Measurements from ENCODE around the gene NCKAP1.
"Not testable (repeated sequence)": the region's sequence is repeated elsewhere in the genome, so short reads cannot be mapped to it uniquely, and the experiment has no call there.

The NCKAP1 gene

DNA sequence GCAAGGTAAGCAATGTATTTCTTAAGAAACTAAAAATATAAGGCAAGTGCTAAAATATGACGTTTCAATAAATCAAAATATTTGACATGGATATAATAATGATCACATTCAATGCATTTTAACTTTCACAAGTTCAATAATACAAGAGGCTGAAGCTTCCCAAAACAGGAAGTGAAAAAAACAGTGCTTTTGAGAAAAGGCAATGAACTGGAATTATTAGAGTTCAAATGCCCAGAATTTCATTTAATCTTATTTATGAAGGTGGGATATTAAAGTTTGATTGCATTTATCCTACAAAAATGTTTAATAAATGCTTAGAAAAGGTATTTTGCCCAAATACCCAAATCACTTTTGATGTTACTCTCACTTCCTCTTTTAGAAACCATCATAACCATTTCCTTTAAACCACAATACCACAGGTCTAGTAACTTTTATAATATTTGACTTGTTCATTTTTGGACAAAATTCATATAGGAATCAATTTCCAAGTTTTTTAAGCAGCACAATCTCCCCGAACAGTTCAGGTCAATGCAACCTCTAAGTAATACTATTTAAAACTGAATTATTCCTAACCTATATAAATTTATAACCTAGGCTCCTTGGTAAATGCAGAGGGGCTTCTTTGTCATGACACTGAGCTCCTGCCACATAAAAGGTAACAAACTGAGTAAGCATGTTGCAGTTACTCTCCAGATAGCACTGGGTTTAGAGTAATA, 2.1 kb downstream of the NCKAP1 start:
- DNase-seq = no peak

- DNase-seq = no peak
Observed at GRCh38 chr2:183035298-183035953, 2.8 kb downstream of the NCKAP1 start.

GRCh38 chr2:183034806-183035205, 3.5 kb downstream of the NCKAP1 start:
- no peak for DNase-seq

DNA sequence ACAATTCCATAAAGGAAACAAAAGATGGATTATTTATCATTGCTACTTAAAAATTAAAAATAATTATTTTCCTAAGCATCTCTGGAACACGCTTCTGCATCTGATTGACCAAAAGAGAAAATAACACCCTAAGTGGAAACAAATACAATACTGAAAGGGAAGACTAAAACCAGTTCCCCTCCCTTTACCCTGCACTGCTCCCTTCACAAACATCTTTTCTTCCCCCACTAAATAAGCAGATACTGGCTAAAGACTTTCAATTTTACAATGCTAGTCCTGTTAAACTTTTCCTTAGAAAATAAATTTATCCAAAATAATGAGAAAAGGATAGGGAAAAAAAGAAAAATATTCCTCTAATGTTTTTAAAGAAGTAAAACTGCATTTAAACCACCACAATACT, 4.3 kb downstream of the NCKAP1 start:
- DNase-seq = no peak

DNA sequence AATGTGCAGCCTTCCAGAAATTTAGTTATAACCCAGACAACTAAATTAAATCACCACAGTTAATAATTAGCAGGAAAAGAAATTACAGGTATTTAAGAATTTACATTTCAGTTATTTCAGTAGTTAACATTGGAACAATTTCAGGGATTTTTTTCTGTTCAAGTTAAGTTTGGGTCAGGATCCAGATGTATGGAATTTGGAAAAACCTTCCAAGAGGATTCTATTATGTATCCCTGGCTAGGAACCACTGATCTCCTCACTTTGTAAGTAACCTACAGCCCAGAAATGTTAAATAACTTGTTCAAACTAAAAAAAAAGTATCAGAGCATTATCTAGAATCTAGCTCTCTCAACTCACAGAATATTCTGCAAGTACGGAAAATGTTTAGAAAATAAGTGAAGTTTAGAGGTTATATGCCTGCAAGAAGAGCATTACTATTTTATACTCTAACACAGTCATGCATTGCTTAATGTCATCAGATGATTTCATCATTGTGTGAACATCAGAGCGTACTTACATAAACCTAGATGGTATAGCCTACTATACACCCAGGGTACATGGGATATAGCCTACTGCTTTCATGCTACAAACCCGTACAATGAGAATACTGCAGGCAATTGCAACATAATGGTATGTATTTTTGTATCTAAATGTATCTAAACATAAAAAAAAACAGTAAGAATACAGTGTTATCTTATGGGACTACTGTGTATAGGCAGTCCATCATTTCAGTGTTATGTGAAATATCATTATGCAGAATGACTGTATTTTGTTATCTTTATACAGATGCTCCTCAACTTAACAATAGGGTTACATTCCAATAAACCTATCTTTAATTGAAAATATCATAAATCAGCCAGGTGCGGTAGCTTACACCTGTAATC, 6.1 kb downstream of the NCKAP1 start:
- DNase-seq = no peak

DNA sequence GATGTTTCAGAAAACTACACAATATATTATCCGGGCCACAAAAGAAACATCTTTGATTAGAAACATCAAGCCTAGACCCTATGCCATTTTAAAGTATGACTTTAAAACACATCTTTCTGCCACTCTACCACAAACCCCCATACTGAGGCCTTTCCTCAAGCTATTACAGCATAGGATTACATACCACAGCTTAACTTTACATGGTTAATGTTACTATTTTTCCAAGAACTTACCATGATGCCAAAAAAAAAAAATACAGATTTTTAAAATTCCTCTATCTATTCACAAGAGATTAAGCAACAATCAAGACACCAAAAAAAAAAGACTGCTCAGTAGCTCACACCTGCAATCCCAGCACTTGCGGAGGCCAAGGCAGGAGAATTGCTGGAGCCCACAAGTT, 9.0 kb downstream of the NCKAP1 start:
- DNase-seq = no peak

DNA sequence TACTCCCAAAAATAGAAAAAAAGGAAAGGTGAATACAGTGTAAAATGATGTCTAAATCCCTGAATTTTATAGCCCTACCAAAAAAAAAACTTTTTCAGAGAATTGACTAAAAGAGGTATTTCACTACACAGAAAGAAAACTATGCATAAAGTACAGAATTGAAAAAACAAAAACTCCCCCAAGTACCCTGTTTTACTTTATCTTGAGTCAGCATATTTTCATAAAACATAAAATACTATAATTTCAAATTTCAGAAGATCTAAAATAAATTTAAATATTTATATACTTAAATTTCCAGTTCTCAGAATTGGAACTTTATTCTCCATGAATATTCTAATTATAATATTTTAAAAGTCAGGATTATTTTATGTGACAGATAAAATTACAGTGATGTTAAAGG, 10.1 kb downstream of the NCKAP1 start:
- DNase-seq = no peak

GRCh38 chr2:183027443-183027842, 10.8 kb downstream of the NCKAP1 start:
- no peak for DNase-seq

- DNase-seq = no peak
Observed at GRCh38 chr2:183026424-183026823, 11.8 kb downstream of the NCKAP1 start.

DNA sequence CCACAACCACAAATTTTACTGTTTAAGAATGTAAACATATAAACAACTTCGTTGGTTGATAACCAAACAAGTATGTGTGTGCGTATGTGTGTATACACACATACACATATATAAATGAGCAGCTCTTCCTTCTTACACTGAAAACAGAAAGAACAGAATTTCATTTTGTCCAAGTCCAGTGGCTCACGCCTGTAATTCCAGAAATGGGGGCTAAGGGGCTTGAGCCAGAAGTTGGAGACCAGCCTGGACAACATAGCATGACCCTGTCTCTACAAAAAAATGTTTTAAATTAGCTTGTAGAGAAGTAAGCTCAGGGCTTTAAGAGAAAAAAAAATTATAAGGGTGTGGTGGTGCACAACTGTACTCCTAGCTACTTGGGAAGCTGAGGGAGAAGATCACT, 12.3 kb downstream of the NCKAP1 start:
- DNase-seq = no peak

DNA sequence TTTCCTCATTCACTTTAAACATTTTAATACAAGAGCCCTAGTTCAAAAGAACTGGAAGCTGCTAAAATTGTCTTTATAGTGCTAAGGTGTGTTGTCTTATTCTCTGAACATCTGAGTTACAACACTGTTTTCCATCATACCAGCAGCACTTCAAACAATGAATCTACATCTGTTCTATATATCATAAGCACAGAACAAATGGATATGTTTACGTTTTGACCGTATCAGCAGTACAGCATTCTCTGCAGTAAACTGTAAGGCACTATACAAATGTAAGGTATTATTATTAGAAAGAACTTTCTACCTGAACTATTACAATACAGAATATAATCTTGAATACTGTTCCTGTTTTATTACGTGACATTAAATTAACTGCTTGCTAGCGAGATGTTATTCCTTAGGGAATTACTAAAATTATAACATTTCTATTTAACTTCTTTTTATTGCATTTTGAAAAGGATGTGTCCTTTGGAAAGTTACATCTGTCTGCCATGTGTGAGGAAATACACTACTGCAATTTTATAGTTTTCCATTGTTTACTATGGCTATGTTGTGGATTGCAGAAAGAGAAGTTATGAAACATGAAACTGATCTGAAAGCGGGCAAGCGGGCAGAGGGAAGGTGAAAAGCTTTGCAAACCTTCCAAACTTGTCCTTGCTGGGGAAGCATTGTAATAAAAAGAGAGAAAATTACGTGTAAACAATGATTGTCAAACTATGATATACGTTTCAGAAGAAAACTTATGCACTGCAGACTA, 13.7 kb downstream of the NCKAP1 start:
- DNase-seq = no peak

DNA sequence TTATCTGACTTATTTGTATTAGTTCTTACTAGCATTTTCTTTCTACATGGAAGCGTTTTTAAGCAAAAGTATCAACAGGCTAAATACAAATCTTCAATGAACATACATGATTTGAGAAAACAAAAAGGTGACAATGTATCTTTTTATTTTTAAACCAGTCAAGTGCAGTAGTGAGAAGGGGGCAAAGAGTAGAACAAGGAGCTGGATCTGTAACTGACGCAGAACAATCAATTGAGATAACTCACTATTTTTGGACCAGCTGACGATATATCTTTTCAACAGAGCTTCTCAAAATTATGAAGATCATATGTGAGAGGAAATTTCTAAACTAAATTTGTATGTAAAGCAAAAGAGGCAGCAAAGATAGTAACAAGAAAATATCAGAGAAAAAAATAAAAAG, 15.5 kb downstream of the NCKAP1 start:
- no peak for DNase-seq

GRCh38 chr2:183021613-183022012, 16.6 kb downstream of the NCKAP1 start:
- DNase-seq = no peak

DNA sequence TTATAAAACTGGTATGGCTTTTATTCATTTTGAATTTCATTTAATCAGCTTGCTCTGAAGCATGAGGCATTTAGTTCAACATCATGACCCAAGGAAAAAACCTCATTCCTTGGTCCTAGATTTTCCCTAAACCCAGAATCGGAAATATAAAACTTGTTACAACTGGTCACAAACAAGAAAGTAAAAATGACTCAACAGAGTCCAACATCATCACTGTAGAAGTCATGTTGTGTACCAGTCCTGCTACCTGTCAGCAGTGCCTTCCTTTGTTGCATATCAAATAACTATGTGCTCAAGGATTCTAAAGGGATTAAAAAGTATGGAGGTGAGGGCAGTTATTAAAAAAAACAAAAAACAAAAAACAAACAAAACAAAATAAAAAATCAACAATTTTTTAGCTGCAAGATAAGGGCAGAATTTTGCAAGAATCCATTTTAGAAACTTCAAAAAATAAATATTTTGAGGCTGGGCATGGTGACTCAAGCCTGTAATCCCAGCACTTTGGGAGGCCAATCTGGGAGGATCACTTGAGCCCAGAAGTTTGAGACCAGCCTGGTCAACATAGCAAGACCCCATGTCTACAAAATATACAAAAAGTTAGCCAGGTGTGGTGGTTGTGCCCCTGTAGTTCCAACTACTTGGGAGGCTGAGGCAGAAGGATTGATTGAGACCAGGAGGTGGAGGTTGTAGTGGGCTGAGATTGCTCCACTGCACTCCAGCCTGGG, 18.4 kb downstream of the NCKAP1 start:
- no peak for DNase-seq

DNA sequence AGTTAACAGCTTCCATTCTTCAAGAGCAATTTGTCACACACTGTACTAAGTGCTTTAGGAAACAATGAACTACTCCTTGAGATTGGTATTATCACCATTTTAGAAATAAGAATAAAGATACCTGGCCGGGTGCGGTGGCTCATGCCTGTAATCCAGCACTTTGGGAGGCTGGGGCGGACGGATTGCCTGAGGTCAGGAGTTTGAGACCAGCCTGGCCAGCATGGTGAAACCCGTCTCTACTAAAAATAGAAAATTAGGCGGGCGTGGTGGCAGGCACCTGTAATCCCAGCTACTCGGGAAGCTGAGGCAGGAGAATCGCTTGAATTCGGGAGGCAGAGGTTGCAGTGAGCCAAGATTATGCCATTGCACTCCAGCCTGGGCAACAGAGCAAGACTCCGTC, 20.4 kb downstream of the NCKAP1 start:
- not testable (repeated sequence) for DNase-seq

- no peak for DNase-seq
Observed at GRCh38 chr2:183014005-183014404, 24.3 kb downstream of the NCKAP1 start.

DNA sequence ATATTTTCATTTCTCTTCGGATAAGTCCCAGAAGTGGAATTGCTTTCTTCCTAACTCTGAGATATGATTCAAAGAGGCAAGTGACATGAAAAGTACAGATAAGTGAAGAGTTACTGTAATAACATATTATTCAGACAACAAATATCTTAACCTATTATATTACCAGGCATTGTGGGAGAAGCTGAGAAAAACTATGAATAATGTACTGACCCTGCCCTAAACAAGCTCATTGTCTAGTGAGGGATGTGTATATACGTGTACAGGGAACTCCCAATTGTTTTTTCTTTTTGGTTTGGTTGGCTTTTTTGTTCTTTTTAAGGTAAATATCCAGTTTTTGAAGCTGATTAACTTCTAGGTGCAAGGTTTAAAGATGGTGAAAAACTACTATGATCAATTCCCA, 26.5 kb downstream of the NCKAP1 start:
- no peak for DNase-seq

GRCh38 chr2:183010112-183010511, 28.1 kb downstream of the NCKAP1 start:
- DNase-seq = no peak

DNA sequence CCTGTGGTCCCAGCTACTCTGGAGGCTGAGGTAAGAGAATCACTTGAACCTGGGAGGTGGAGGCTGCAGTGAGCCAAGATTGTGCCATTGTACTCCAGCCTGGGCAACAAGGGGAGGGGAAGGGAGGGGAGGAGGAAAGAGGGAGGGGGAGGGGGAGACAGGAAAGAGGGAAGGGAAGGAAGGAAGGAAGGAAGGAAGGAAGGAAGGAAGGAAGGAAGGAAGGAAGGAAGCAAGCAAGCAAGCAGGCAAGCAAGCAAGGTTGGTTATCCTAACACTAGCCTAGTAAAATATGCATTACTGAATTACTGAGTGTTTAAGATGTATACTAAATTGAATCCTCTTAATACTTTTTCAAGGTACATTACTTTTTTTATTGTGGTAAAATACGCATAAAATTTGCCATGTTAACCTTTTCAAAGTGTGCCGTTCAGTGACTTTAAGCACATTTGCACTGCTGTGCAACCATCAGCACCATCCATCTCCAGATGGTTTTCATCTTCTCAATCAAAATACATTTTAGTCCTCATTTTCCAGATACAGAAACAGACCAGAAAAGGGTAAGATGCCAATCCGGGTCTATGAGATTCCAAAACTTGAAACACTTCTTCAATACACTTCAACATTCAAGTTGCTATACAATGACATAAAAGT, 28.9 kb downstream of the NCKAP1 start:
- DNase-seq = no peak

DNA sequence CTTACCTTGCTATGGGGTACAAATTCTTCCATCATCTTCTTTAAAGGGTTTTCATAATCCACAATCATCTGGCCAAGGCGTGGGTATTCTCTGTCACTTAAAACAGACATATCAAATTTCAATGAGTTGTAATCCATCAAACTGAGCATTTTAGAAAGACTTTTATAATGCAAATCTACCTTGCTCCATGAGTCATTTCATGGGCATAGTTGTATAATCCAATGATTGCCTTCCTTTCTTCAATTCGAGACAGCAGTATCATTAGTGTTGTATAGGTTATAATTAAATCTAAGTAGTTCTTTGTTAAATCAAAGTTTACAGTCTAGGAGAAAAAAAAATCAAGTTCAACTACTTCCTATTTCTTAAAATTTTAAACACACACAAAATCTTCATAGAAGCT, 36.3 kb downstream of the NCKAP1 start:
- DNase-seq = no peak

- DNase-seq = no peak
Observed at GRCh38 chr2:183000846-183001245, 37.4 kb downstream of the NCKAP1 start.

Data from DMS79 (cell line).